NCI-H146 (cell line): ENCODE data around the gene LGALSL.

Source experiments
- DNase-seq: peaks from one replicate; lab custom pipeline; 2025; lab: John Stamatoyannopoulos, UW

The LGALSL gene

GRCh38 chr2:64453770-64454385 lies at the start of gene LGALSL:
TSS of gene LGALSL (plus strand) at chr2:64454162. CDS start at chr2:64454546, 384 bp downstream.
- DNase-seq = peak; percentile 81

GRCh38 chr2:64404743-64405142 lies 49.2 kb upstream of the LGALSL start:
- no peak for DNase-seq

- no peak for DNase-seq
Measured at GRCh38 chr2:64405581-64406406, 48.2 kb upstream of the LGALSL start.

- no peak for DNase-seq
Measured at GRCh38 chr2:64406407-64406774, 47.6 kb upstream of the LGALSL start.

- DNase-seq = no peak
Measured at GRCh38 chr2:64408031-64408430, 45.9 kb upstream of the LGALSL start.

- no peak for DNase-seq
Measured at GRCh38 chr2:64410671-64411070, 43.3 kb upstream of the LGALSL start.

GRCh38 chr2:64412671-64413070 lies 41.3 kb upstream of the LGALSL start:
- no peak for DNase-seq

GRCh38 chr2:64414736-64415435 lies 39.1 kb upstream of the LGALSL start:
- DNase-seq = no peak

GRCh38 chr2:64417624-64418023 lies 36.3 kb upstream of the LGALSL start:
- no peak for DNase-seq

- no peak for DNase-seq
Measured at GRCh38 chr2:64419596-64420165, 34.3 kb upstream of the LGALSL start.

GRCh38 chr2:64420677-64421076 lies 33.3 kb upstream of the LGALSL start:
- DNase-seq = no peak

GRCh38 chr2:64421201-64421600 lies 32.8 kb upstream of the LGALSL start:
- no peak for DNase-seq

GRCh38 chr2:64422466-64422865 lies 31.5 kb upstream of the LGALSL start:
- DNase-seq = no peak

GRCh38 chr2:64423303-64423702 lies 30.7 kb upstream of the LGALSL start:
- no peak for DNase-seq

- DNase-seq = no peak
Measured at GRCh38 chr2:64424416-64424987, 29.5 kb upstream of the LGALSL start.

- DNase-seq = no peak
Measured at GRCh38 chr2:64426183-64426952, 27.6 kb upstream of the LGALSL start.

- no peak for DNase-seq
Measured at GRCh38 chr2:64434039-64434657, 19.8 kb upstream of the LGALSL start.

- no peak for DNase-seq
Measured at GRCh38 chr2:64437883-64438282, 16.1 kb upstream of the LGALSL start.

GRCh38 chr2:64439194-64439593 lies 14.8 kb upstream of the LGALSL start:
- DNase-seq = no peak

- no peak for DNase-seq
Measured at GRCh38 chr2:64440843-64441242, 13.1 kb upstream of the LGALSL start.

GRCh38 chr2:64442277-64442676 lies 11.7 kb upstream of the LGALSL start:
- DNase-seq = no peak
